Kidney glomerular epithelial cell (primary cell): ENCODE measurements around the gene PLXNB3.

Experiments used
- DNase-seq: peaks from one replicate; lab custom pipeline; 2025; lab: John Stamatoyannopoulos, UW

The PLXNB3 gene

DNA sequence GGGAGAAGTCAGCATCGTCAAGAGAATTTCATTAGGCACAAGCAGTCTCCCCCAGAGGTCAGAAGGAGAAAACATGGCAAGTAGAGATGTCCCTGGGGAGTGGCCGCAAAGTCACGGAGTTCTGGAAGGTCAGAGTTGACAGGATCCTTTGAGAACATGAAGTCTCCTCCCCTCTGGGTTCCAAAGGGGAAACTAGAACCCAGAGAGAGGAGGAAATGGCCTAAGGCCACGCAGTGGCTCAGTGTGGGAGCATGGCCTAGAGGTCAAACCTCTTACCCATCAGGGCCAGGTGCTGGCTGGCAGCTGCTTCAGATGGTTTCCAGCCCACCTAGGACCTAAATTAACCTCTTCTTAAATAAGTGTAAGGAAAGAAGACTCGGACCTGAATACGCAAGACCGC lies 29.2 kb downstream of the PLXNB3 start:
- DNase-seq: no peak

DNA sequence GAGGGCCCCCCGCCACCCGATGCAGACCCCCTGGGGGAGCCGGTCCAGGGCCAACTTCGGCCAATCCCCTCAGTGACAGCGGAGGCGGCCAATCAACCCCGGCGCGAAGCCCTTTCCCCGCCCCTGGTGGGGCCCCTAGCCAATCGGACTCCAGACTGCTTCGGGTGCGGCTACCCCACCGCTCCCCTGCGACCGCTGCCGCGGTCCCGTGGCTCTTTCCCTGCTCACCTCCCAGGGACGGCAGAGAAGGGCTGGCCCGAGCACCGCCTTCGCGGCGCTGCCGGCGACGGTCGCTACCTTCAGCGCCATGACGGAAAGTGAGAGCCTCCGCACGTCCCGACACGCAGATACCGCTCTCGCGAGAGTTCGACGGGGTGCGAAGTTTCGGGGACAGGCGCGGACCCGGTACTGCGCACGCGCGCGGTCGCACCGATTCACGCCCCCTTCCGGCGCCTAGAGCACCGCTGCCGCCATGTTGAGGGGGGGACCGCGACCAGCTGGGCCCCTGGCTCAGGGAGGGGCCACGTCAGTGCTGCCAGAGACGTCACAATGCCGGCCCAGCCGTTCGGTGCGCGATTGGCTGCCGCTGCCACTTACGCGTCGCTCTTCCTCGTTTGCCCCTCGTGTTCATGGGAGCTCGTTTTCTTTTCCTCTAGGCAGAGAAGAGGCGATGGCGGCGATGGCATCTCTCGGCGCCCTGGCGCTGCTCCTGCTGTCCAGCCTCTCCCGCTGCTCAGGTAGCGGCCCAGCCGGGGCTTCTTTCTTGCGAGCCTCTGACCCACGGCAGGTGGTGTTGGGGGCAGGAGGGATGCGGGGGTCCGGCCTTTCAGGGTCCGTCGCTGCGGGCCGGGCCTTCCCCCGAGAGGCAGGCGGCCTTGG lies 30.2 kb downstream of the PLXNB3 start, which contains the start of the genes IDH3G and SSR4:
TSS of gene IDH3G (minus strand) at position 358 of the 879 bp plus-strand sequence. CDS start at position 309, 49 bp downstream.
TSS of gene SSR4 (plus strand) at position 651 of the 879 bp plus-strand sequence. CDS start at position 671, 20 bp downstream.
- peak; percentile 78 for DNase-seq

DNA sequence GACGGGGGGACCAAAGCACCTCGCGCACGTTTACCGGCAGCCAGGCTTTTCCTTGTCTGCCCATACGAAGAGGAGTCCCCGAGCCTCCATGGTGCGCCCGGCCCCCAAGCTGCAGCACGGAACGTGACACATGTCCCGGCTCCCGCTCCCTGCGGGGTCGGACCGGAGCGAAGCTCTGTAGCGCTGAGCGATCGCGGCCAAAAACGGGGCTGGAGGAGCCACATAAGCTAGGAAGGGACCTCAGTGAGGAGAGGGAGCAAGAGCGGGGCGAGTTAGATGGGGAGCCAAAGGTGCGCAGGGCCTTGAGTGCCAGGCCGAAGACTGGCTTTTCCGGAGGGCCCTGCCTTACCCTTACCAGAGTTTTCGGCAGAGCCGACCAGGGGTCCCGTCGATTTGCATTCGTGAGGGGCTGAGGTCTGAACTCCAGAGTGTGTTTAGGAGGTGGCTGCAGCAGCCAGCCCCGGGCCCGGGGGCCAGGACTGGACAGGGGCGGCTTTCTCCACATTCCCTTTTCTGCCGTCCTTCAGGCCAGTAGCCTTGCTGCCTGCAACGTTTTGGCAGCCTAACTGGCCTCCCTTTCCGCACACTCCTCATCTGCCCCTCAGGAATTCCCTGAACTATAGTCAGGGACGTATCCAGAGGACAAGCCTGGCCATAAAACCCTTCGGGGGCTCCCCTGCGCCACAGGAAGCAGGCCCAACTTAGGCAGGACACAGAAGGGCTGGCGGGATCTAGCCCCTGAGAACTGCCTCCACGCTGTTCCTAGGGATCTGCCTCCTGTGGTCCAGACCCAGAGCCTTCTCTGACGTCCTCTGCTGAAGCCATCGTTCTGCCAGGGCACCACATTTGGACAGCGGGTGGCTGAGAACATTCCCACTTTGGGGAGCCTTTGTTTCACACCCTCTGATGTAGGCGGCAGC lies 31.1 kb downstream of the PLXNB3 start:
- DNase-seq: no peak

DNA sequence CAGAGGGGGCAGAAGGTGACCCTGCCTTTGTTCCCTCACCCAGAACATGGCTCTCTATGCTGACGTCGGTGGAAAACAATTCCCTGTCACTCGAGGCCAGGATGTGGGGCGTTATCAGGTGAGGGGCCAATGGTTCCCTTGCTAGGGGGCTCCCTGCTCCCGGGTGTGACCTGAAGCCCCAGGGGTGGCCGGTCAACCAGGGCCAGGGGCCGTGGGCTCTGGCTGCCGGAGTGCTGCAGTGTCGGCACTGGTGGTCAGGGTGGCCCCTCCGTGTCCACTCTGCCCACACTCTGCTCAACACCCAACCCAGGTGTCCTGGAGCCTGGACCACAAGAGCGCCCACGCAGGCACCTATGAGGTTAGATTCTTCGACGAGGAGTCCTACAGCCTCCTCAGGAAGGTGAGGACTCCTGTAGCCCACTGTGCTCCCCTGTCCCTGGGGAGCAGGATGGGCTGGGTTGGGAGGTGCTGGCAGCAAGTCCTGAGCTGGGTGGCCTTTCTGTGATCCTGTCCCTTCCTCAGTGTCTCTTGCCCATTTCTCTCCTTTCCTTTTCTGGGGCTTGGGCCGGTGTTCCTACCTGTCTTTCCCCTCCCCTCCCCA lies 33.5 kb downstream of the PLXNB3 start:
- DNase-seq: no peak

DNA sequence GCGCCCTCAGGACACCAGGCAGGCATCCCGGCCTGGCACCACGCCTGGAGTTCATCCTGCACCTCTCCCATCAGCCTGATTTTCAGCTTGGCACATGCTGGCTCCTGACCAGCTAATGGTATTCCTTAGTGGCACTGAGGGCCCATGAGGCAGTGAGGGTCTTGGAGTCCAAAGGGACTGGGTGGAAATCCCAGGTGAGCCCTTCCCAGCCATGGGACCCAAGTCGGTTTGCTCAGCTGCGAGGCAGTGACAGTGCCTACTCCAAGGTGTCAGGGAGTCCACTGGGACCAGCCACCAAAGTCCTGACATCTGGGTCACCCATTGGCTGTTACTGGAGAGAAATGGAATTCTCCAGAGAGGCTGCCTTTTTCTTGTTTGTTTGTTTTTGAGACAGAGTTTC lies 35.3 kb downstream of the PLXNB3 start:
- no peak for DNase-seq

DNA sequence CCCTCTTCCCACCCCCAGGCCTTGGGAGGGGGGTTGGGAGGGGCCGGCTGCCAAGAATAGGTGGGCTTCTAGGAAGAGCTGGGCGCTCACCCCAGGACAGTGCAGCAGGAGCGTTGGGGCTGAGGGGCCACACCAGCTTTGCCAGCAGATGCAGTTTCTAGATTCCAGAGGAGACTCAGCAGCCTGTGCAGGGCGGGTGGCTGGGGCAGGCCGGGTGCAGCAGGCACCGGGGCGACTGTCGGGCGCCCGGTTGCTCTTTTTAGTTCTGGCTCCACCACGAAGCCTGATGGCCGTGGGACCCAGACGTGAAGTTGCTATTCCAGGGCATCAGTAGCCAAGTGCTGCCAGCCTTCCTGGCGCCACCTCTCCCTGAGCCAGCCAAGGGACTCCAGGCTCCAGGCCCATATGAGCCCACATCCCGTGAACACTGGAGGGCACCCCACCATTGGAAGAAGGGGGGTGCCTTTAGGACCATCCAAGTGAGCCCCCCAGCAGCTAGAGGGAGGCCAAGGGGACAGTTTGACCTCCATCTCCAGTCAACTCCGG lies 36.2 kb downstream of the PLXNB3 start:
- DNase-seq: no peak

DNA sequence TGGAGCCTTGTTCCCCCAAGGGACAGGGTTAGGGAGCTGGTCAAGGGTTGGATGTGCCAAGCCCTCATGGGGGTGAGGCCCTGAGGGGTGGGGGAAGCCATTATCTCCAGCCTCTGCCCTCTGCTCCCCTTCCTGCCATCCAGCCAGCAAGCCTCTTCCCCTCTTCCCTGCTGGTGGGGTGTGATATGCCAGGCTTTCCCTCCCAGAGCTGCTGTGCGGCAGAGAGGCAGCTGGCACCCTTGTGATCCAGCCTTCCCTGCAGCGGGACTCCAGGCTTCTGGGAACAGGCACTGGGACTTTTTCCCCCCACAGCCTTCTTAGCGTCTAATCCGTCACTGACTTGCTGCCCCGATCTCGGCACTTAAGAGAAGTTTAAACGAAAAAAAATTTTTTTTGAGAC lies 36.7 kb downstream of the PLXNB3 start:
- no peak for DNase-seq

DNA sequence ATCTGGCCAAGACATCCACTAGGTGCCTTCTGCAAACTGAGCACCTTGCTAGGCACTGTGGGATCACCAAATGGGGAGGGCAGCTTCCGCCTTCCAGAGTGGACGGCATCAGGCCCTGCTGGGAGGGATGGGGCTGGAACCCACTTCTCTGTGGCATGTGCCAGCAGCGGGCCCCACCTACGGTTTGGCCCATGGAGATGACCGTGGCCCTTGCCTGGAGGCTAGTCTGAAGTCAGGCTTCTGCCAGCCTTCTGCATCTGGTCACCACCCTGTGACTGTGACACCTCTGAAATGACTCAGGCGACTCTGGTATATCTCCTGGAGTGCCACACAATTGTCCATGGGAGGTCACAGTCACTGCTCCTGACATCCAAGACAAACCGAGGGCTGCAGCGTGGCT lies 37.6 kb downstream of the PLXNB3 start:
- no peak for DNase-seq

DNA sequence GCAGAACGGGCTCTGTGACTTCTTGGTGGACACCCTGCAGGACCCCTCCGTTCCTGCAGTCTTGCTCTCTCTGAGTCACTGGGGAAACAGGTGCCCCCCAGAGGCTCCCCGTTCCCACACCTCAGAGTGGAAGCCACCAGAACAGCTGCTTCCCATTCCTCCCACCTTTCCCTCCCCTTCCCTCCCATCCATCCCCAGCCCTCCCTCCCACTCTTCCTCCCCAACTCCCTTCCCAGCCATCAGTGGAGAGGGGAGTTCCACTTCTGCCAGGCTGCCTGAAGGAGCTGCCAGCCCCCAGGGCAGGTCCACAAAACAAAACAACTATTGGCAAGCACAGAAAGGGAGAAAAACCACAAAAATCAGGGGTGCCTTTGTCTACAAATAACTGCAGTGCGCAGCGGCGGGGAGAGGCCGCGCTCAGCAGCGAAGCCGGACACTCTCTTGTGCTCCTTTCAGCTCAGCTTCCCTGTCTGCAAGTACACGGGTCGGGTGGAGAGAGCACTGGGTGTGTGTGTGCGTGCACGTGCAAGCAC lies 38.5 kb downstream of the PLXNB3 start:
- no peak for DNase-seq

DNA sequence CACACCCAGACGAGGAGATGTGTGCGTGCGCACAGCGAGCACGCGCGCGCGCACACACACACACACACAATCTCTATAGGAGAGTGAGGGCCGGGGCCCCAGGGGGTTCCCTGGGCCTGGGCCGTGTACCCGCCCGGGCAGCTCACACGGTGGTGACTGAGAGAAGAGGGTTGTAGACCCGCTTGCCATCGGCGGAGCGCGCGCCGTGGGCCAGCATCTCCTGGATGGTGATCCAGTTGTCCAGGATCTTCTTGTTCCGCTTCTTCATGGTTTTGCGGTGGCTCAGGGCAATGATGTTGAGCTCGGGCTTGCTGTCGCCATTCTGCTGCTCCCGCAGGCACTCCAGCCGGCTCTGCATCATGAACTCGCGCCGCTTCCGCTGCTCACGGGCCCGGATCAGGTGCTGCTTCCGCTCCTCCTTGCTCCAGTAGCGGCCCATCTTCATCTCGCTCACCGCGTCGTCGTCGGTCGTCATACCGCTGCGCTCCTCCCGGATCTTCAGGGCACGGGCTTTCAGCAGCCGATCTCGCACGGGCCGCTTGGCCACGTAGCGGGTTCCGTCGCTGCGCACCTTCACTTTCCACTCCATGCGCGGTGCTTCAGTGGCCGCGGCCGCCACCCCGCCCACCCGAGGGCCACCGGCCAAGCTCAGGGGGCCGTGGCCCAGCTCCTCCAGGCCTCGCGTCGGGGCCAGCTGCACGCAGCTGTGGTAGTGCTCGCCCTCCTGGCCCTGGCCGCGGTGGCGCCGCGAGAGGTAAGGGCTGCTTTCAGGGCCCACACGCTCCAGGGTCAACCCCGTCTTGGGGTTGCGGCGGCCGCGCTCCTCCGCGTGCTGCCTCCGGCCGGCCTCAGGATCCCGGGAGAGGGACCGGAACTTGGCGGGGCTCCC lies 39.4 kb downstream of the PLXNB3 start:
- DNase-seq: no peak

DNA sequence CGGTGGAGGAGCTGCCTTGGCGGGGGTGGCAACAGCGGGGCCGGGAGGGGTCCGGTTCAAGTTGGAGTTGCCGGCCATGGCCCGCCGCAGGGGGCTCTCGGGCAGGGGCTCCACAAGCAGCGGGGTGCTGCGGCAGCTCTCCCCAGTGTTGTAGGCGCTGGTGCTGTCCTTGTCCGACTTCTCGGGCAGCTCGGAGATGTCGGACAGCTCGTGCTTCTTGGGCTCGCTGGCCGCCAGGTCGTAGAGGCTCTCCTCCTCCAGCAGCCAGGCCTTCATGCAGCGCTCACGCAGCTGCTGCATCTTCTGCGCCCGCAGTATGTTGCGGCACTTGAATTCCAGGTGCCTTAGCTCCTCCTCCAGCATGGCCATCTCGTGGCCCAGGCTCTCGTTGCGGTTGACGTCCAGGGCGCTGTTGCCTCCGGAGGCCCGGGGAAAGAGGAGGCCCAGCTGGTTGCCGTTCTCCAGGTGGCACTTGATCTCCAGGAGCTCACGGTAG lies 40.1 kb downstream of the PLXNB3 start:
- DNase-seq: no peak

DNA sequence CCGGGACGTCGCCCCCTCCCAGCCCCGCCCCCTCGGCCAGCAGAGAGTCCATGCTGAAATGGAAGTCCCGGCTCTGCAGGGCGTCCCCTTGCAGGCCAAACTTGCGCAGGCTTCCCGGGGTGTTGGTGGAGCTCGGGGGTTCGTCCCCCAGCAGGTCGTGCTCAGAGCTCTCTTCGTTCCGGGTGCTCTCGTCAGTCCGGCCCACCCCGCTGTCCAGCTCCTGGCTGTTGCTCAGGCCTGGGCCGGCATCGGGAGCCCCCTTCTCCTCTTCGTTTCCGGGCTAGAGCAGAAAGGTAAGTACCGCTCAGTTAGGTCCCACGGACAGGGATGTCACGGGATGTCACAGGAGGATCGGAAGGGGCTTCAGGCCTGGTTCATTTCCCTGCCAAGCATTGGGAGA lies 40.6 kb downstream of the PLXNB3 start:
- no peak for DNase-seq

DNA sequence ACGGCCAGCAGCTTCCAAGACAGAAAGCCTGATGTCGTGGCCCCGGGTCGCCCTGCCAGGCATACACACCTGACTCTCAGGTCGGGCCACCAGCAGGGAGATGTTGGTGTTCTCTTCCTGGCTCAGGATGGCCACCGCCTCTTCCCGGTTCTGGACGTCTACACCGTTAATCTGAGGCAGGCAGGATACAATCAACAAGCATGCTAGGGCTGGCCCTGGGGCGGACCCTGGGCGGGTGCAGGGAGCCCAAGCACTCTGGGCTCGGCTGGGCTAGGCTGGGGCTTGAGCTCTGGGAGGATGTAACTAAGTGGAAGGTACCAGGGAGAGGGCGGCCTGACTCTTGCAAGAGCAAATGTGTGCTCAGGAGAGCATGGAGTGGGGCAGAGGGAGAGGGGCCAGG lies 41.4 kb downstream of the PLXNB3 start:
- no peak for DNase-seq

DNA sequence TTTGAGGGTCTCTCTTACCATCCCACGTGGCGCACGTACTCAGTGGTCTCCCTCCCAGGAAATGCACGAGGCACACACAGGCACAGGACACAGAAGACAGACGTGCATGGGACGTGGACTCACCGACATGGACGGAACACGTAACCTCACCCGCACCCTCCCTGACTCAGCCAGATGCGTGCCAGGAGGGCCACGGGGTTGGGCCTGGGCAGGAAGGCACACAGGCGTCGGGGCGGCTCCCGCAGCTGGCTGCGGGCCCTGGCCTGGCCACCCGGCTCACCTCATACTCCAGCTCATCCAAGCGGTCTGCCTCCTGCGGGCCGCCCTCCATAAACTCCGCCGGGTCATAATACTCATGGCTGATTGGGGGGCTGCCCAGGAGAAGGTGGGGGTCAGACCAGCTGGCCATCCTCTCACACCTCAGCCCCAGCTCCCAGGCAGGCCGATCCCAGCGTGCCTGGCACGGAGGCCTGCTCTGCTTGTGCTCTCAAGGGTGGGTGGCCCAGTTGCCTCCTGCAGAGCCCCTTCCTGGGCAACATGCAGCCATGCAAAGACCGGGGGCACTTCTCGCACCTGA lies 43.0 kb downstream of the PLXNB3 start:
- no peak for DNase-seq

DNA sequence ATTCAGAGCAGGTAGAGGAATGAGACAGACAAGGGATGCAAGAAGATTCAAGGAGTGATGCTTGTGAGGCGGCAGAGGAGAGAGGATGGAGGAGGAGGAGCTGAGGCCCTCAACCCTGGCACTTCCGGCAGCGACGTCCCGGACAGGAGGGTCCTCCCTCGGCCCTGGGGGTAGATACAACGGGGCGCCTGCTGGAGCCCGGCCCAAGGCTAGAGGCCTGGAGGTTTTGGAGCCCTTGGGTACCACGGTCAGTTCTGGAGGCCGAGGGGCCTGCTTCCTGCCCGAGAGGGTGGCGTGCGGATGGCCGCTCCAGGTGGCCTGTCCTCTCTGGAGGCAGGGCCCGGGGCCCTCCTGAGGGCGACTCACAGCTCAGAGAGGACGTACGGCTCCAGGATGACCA lies 43.9 kb downstream of the PLXNB3 start:
- DNase-seq: no peak

DNA sequence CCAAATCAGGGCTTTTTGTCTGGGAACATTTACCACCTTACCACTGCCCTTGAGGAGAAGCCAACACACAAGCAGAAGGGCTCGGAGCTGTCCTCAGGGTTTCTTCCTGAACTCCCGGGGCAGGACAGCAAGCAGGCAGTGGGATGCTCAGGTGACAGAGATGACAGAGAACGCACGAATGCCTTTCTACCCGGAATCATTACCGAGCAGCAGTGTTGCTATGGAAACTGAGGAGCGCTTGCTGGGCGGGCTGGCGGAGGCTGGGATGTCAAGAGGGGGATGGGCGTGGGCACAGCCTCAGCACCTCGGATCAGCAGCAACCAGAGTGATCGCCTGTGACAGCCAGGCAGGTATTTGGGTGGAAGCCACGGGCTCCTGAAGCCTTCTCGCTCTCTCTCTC lies 48.2 kb downstream of the PLXNB3 start:
- DNase-seq: no peak

DNA sequence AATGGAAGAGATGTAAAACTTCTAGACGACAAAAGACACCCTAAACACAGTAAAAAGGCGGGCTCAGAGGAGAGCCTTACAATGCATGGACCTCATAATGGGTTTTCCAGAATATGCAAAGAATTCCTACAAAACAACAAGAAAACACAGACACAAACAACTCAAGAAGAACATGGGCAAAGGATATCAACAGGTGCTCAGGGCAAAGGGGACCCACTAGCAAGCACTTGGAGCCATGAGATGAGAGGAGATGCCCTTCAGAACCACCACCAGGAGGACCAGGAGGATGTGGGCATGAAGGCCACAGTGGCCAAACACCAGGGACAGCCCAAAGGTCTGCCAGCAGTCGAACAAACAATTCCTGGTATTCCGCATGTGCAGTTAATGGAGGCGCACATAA lies 49.1 kb downstream of the PLXNB3 start:
- no peak for DNase-seq

DNA sequence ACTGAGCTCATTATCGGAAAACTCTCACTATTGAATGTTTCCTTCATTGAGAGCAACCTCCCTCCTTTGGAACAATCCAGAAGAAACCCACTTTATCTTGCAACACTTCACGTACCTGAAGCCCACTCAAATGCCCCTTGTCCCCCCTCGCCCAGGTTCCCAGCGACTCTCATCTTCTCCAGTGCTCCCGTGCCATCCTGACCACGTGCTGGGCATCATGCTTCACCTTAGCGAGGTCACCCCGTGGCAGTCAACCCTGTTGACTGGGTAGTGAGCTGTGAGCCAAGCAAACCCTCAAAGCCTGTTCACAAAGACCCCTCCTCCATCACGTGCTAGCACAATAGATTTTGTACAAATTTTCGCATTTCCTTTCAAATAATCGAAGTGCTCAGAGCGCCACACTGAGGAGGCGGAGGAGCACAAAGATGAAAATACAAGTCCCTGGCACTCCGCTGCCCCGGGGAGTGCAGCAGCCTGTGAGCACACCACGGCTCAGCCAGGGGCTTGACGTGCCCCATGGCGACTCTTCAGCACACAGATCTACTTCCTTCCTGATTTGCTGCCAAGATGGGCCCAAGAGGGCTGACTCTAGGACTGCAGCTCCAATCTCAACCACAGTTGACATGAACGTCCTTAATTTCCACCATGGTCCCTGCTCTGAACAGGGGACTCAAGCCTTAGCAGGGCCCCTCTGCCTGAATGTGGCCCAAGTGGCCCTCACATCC lies 50.7 kb downstream of the PLXNB3 start:
- no peak for DNase-seq
